ENCODE data around the gene DHRS1. TPM values are rescaled to one million over a fixed set of nuclear protein-coding genes. Genes with fewer than 3 reads are reported as not detected.

The DHRS1 gene
- total and polyA plus RNA-seq, 2 of the 4 experiments (the other 2 are of a cell fraction): 15.8 to 38.6 TPM

DNA sequence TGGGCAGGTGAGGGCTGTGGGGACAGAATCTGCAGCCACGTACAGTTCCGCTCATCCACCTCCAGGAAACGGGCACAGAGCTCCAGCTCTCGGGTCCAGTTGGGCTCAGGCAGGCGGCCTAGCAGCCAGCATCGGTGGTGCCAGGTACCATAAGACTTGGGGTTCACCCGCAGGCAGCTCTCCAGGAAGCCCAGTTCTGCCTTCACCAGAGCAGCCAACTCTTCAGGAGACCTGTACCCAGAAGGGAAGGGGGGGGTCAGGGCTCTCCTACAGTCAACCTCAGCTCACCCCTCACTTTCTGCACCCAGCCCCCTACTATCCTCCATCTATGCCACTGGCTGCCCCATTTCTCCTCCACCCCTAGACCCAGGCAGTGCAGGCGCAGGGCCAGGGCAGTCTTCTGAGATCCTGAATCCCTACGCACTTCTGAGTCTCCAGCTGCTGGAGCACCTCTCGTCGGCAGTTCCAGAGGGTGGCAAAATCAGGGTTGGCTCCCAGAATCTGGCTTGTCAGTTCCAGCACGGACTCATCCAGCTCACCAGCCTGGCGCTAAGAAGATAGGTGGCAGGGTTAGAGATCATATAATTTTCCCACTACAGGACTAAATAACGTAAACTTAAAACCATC, 29.6 kb downstream of the DHRS1 start (continued):
- TF ChIP-seq, protein P1, sequence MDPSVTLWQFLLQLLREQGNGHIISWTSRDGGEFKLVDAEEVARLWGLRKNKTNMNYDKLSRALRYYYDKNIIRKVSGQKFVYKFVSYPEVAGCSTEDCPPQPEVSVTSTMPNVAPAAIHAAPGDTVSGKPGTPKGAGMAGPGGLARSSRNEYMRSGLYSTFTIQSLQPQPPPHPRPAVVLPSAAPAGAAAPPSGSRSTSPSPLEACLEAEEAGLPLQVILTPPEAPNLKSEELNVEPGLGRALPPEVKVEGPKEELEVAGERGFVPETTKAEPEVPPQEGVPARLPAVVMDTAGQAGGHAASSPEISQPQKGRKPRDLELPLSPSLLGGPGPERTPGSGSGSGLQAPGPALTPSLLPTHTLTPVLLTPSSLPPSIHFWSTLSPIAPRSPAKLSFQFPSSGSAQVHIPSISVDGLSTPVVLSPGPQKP (IDR thresholded peaks at IDR 0.05; ENCODE audit: borderline replicate concordance, low read depth, low read length): no peak
- TF ChIP-seq RFX5 (IDR thresholded peaks at IDR 0.05; ENCODE audit: low read depth, low read length): no peak

DNA sequence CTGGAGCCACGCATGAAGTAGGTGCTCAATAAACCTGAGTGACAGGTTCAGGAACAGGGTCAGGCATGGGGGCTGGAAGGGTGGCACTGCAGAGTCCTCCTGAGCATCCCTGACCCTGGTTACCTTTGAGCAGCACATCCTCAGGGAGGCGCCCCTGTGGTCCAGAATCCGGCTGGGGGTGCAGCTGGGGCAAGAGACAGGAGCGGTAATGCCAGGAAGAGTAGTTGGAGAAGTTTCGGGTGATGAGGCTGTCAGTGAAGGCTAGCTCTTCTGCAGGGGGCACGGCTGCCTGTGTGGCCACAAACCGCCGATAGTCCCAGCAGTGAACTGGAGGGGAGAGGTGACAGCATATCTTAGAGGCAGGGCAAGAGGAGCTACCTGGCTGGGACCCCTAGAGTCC, 30.2 kb downstream of the DHRS1 start:
- no TSS peak for BruUV-seq (replicated peaks)
- Histone ChIP-seq H2BK20ac (ENCODE audit: low read depth, low read length) (no peak overlapping the region), H2BK5ac (ENCODE audit: low read depth, low read length, poor library complexity, severe bottlenecking) (no peak overlapping the region), H2BK120ac (ENCODE audit: low read depth, low read length) (no peak overlapping the region), H4K91ac (ENCODE audit: insufficient read depth, low read depth, low read length) (no peak overlapping the region), H3K9me3 (ENCODE audit: control insufficient read depth, insufficient read depth, low read length) (no peaks in the 10 kb centered on the region), H3K27me3 (ENCODE audit: control insufficient read depth, insufficient read depth, low read length) (no peaks in the 10 kb centered on the region), H3K14ac (replicated peaks; ENCODE audit: low read depth, low read length) (no peak overlapping the region), H2AK5ac (ENCODE audit: low read depth, low read length) (no peak overlapping the region), H3K4ac (ENCODE audit: low read depth, low read length) (no peak overlapping the region), H4K5ac (ENCODE audit: low read depth, low read length) (no peak overlapping the region), H3K27ac (ENCODE audit: insufficient read depth, low read length) (no peak overlapping the region), H3K4me3 (ENCODE audit: insufficient read depth, low read depth, low read length) (no peak overlapping the region), H4K20me1 (ENCODE audit: insufficient read depth, low read length) (no peaks in the 10 kb centered on the region), H3K4me1 (ENCODE audit: control insufficient read depth, insufficient read depth, low read length) (peaks cover 5% of the 10 kb centered on the region; the same call in 1 of the 2 replicates), H3K9me1 (ENCODE audit: insufficient read depth, low read length) (peaks cover 5% of the 10 kb centered on the region; the same call in 1 of the 2 replicates), H2AK9ac (replicated peaks; ENCODE audit: low read depth, low read length, poor library complexity) (no peak overlapping the region), H3K23ac (ENCODE audit: low read depth, low read length) (no peak overlapping the region), H4K8ac (ENCODE audit: low read depth in 2 of 2, low read length in 2 of 2) (no peak overlapping the region), H3K36me3 (ENCODE audit: control insufficient read depth, insufficient read depth, low read length) (peaks cover 29% of the 10 kb centered on the region), H3K56ac (ENCODE audit: extremely low read depth, insufficient read depth, low read length) (no peak overlapping the region), H3K4me2 (ENCODE audit: low read depth, low read length) (no peak overlapping the region), H2AFZ (replicated peaks; ENCODE audit: low read length, poor library complexity) (no peak overlapping the region), H3K79me1 (ENCODE audit: low read depth in 1 of 2, low read length in 2 of 2) (peaks cover 9 to 27% of the 10 kb centered on the region in 2 experiments), H3K18ac (ENCODE audit: low read depth, low read length) (no peak overlapping the region), H3K9ac (ENCODE audit: low read depth, low read length) (no peak overlapping the region), H2BK15ac (ENCODE audit: low read depth, low read length) (no peak overlapping the region)
- dilution Hi-C loops (cut with HindIII; ENCODE audit: low sequenced_read_pairs, unreplicated experiment) (no loop called here), intact Hi-C loops (cut with micrococcal nuclease) (no loop called here), in situ Hi-C loops (cut with MboI; ENCODE audit: low sequenced_read_pairs) (no loop called here)
- POLR2A ChIA-PET (ENCODE audit: unreplicated experiment): no interaction called here
- CTCF ChIA-PET: no interaction called here
- WGBS, 2 experiments (ENCODE audit: extremely low coverage in 2 of 2, insufficient read length in 1 of 2): 96% methylated on average over 4 of the region's 8 CpGs; no CpG with 5 or more reads in 1 of the 2 experiments
- no peak for DNase-seq
- ATAC-seq (ENCODE audit: low read depth): no peak
- TF ChIP-seq NFE2L2 (IDR thresholded peaks at IDR 0.05; ENCODE audit: low read depth, low read length) (no peak), MAZ (IDR thresholded peaks at IDR 0.05; ENCODE audit: borderline replicate concordance, low read depth, low read length) (no peak), SMC3 (IDR thresholded peaks at IDR 0.05; ENCODE audit: low read depth, low read length) (no peak), RFX5 (IDR thresholded peaks at IDR 0.05; ENCODE audit: low read depth, low read length) (no peak), MXI1 (IDR thresholded peaks at IDR 0.05; ENCODE audit: borderline replicate concordance, low read depth, low read length) (no peak), POLR2A (IDR thresholded peaks at IDR 0.05; ENCODE audit: low read depth, low read length) (no peak), CHD1 (IDR thresholded peaks at IDR 0.05; ENCODE audit: low read depth, low read length) (no peak), RCOR1 (IDR thresholded peaks at IDR 0.05; ENCODE audit: insufficient replicate concordance, low read length) (no peak)
- TF ChIP-seq, protein P2, sequence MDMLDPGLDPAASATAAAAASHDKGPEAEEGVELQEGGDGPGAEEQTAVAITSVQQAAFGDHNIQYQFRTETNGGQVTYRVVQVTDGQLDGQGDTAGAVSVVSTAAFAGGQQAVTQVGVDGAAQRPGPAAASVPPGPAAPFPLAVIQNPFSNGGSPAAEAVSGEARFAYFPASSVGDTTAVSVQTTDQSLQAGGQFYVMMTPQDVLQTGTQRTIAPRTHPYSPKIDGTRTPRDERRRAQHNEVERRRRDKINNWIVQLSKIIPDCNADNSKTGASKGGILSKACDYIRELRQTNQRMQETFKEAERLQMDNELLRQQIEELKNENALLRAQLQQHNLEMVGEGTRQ (IDR thresholded peaks at IDR 0.05; ENCODE audit: low read depth, low read length): no peak
- TF ChIP-seq, protein P1 (IDR thresholded peaks at IDR 0.05; ENCODE audit: borderline replicate concordance, low read depth, low read length): no peak
- TF ChIP-seq, protein P3, sequence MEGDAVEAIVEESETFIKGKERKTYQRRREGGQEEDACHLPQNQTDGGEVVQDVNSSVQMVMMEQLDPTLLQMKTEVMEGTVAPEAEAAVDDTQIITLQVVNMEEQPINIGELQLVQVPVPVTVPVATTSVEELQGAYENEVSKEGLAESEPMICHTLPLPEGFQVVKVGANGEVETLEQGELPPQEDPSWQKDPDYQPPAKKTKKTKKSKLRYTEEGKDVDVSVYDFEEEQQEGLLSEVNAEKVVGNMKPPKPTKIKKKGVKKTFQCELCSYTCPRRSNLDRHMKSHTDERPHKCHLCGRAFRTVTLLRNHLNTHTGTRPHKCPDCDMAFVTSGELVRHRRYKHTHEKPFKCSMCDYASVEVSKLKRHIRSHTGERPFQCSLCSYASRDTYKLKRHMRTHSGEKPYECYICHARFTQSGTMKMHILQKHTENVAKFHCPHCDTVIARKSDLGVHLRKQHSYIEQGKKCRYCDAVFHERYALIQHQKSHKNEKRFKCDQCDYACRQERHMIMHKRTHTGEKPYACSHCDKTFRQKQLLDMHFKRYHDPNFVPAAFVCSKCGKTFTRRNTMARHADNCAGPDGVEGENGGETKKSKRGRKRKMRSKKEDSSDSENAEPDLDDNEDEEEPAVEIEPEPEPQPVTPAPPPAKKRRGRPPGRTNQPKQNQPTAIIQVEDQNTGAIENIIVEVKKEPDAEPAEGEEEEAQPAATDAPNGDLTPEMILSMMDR (conservative IDR thresholded peaks at IDR 0.05; ENCODE audit: low read depth, low read length): no peak
